ENCODE measurements around the gene FAAH.
"Not testable (repeated sequence)": the region's sequence is repeated elsewhere in the genome, so short reads cannot be mapped to it uniquely, and the experiment has no call there.

The FAAH gene

GRCh38 chr1:46394108-46394871 is at the start of gene FAAH:
TSS of gene FAAH (plus strand) at chr1:46394317. CDS start at chr1:46394349, 32 bp downstream.
- DNase-seq, result peak; percentile 46

DNA sequence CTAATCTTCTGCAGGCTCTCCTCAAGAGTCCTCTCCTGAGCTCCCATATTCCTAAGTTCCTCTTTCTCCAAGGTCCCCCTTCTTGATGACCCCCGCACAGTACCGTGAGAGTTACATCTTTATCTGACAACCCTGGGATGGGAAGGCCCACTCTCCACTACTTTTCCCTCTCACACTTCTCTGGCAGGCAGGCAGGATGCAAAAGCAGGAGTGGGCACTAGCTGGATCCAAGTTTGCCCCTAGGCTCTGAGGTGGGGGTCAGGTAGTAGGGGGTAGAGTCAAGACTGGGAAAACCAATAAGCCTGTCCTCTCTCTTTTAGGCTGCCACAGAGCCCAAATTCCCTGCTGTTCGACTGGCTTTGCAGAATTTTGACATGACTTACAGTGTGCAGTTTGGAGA is 49.6 kb upstream of the FAAH start:
- DNase-seq, result no peak

DNA sequence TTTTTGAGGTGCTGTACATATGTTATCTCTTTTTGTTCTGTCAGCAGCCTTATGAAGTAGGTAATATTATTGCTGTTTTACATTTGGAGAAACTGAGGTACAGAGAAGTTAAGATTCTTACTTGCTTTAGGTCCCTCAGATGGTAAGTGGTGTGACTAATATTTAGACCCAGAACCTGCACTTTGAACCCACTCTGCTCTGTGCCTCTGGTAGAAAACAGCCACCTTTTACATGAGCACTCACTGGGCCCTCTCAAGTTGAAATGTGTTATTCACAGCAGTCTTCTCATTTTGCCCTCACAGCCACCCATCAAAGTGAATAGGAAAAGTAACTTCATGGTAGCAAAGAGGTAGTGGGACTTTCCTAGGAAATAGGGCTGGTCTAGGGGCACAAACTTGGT is 48.8 kb upstream of the FAAH start:
- DNase-seq, result no peak

- DNase-seq, result no peak
These were observed 41.8 kb upstream of the FAAH start for GRCh38 chr1:46352363-46352762.

GRCh38 chr1:46355920-46356319 is 38.2 kb upstream of the FAAH start:
- DNase-seq, result not testable (repeated sequence)

- no peak for DNase-seq
These were observed 32.0 kb upstream of the FAAH start for GRCh38 chr1:46362158-46362557.

DNA sequence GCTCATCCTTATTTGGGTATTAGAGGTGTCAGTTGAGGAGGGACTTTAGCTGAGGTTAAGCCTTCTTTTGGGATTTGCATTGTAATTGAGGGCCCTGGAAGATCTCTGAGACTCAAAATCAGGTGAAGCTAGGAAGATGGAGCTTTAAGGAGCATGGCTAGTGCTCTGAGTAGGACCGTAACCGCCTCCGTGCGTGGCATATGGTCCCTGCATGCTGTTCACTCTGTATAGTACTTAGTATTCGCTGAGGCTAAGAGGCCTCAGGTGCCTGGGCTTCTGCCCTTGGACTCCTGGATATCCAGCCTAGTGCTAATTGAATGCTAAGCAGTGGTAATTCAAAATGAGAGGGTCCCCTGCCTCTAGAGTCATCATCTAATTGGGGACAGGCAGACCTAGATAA is 31.0 kb upstream of the FAAH start:
- DNase-seq, result no peak

GRCh38 chr1:46364612-46365011 is 29.5 kb upstream of the FAAH start:
- DNase-seq, result no peak

GRCh38 chr1:46365796-46366195 is 28.3 kb upstream of the FAAH start:
- DNase-seq, result not testable (repeated sequence)

- no peak for DNase-seq
These were observed 27.0 kb upstream of the FAAH start for GRCh38 chr1:46367072-46367471.

DNA sequence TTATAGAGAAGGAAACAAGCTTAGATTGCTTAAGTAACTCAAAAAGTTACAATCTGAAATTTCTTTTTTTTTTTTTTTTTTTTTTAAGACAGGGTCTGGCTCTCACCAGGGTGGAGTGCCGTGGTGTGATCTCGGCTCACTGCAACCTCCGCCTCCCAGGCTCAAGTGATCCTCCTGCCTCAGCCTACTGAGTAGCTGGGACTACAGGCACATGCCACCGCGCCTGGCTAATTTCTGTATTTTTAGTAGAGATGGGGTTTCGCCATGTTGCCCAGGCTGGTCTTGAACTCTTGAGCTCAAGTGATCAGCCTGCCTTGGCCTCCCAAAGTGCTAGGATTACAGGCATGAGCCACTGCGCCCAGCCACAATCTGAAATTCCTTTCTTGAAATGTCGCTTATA is 26.4 kb upstream of the FAAH start:
- not testable (repeated sequence) for DNase-seq

DNA sequence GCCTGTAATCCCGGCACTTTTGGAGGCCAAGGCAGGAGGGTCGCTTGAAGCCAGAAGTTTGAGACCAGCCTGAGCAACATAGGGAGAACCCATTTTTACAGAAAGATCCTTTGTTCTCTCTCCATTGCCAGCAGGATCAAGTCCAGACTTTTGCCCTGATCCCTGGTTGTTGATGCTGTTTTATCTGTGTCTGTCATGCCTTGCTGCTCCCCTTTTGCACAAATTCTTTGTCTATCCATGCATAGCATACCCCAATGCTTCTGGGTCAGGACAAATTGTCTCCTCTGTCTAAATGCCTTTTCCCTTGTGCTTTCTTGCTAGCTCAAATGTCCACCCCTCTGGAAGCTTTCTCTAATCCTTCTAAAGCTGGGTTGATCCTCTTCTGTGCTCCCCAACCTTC is 25.3 kb upstream of the FAAH start:
- no peak for DNase-seq

GRCh38 chr1:46369542-46370213 is 24.4 kb upstream of the FAAH start:
- no peak for DNase-seq

DNA sequence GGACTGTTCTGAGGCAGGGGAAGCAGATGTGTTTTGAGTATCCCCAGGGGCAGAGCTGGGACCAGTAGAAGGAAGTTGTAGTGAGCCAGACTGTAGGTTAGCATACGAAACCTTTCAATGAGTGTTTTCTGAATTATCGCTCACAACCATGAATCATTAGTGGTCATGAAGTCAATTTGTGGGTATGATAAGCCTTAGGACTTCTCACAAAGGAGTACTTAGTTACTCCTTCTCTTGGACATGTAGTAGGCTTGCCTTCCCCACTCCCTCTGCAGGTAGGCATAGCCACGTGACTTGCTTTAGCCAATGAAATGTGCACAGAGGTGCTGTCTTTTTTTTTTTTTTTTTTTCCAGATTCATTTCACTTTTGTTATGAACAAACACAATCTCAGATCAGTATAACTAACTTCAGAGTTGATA is 23.9 kb upstream of the FAAH start:
- DNase-seq, result no peak

GRCh38 chr1:46372431-46372830 is 21.7 kb upstream of the FAAH start:
- no peak for DNase-seq

DNA sequence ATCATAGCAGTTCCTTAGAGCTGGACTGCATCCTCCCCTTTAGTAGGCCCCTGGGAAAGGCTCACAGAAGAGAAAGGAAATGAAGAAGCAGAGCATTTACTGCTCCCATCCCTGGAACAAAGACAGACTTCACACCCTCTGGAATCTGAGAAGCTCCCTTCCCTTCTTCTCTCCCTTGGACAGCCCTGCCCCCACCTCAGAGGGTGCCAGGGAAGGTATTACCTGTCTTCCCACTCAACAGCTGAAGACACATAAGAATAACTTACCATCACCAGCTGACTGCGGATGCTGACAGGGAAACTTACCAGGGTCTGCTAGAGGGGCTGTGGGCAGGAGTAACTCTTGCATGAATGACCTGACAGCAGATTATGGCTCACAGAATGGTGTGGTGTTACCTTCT is 14.1 kb upstream of the FAAH start:
- DNase-seq, result no peak

DNA sequence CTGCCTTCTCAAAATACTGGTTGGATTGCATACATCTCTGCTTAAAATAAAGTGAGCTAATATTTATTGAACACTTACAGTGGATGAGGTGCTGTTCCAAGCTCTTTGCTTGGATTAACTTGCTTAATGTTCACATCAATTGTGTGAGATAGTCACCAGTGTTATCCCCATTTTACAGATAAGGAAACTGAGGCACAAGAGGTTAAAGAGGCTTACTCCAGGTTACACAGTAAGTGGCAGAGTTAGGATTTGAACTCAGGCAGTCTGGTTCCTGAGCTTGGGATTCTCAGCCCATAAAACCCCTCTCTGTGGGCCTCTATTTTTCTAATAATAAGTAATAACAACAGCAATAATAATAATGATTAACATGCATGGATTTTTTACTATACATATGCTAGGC is 13.6 kb upstream of the FAAH start:
- DNase-seq, result no peak

DNA sequence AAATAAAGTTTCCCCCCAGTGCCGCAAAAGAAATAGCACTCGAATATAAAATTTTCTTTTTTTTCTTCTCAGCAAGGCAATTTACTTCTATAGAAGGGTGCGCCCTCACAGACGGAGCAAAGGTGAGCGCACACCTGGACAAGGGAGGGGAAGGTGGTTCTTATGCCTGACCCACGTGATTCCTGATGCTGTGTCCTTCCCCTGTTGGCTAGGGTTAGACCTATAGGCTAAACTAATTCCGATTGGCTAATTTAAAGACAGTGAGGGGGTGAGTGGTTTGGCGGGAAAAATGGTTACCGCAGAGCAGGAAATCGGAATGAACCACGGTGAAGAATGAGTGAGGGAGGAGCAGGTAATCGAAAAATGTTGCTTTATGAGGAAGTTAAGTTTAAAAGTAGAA is 607 bp upstream of the FAAH start:
- no peak for DNase-seq

- DNase-seq, result no peak
These were observed 852 bp downstream of the FAAH start for GRCh38 chr1:46394872-46395465.

- DNase-seq, result no peak
These were observed 2.6 kb downstream of the FAAH start for GRCh38 chr1:46396441-46397398.

DNA sequence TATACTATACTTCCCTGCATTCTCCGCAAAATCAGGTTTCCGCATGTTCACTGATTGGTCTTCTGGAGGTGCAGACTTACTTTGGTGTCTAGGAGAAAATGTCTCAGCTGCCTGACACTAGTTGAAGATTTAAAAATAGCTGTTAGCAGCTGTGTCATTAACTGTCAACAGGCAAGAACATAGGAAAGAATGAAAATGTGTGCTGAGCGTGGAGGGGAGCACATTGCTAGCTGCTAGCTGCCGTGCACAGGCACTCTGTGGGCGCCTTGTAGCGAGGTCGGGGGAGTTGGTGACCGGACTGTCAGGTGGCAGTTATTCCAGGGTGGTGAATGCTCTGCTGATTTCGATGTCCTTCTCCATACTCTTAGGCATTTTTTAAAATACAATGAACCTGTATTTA is 5.2 kb downstream of the FAAH start:
- DNase-seq, result no peak

- no peak for DNase-seq
These were observed 6.3 kb downstream of the FAAH start for GRCh38 chr1:46400421-46400820.

All from CD4-positive, alpha-beta T cell treated with Interleukin-6 for 4 hours (primary cell).